GM21825 (cell line): ENCODE measurements around the gene MYOM1.

ENCODE experiments used
- ATAC-seq: cut with Tn5 transposase; IDR thresholded peaks from one replicate; pipeline ENCODE4 v1.9.1; 2021; ENCODE audit warnings: mild to moderate bottlenecking, moderate library complexity; ENCODE audit not compliant: unreplicated experiment

Gene MYOM1

GRCh38 chr18:3250237-3251107 is 30.7 kb upstream of the MYOM1 start:
- no peak for ATAC-seq

GRCh38 chr18:3248658-3249359 is 29.0 kb upstream of the MYOM1 start:
- no peak for ATAC-seq

GRCh38 chr18:3248062-3248657 is 28.4 kb upstream of the MYOM1 start:
- ATAC-seq, result no peak

- peak; percentile 79 for ATAC-seq
These were observed 27.7 kb upstream of the MYOM1 start, which contains the start of gene MYL12A for GRCh38 chr18:3247240-3248061. TSS of gene MYL12A (plus strand) at chr18:3247801. CDS start at chr18:3253248, 5,447 bp downstream.

- no peak for ATAC-seq
These were observed 27.0 kb upstream of the MYOM1 start for GRCh38 chr18:3246635-3247239.

GRCh38 chr18:3245853-3246634 is 26.3 kb upstream of the MYOM1 start:
- peak; percentile 46 for ATAC-seq

- no peak for ATAC-seq
These were observed 25.4 kb upstream of the MYOM1 start for GRCh38 chr18:3245185-3245564.

GRCh38 chr18:3238742-3239141 is 19.0 kb upstream of the MYOM1 start:
- no peak for ATAC-seq

GRCh38 chr18:3236470-3236869 is 16.7 kb upstream of the MYOM1 start:
- ATAC-seq, result no peak

GRCh38 chr18:3235846-3236245 is 16.1 kb upstream of the MYOM1 start:
- no peak for ATAC-seq

GRCh38 chr18:3234457-3234856 is 14.7 kb upstream of the MYOM1 start:
- ATAC-seq, result no peak

- ATAC-seq, result no peak
These were observed 13.8 kb upstream of the MYOM1 start for GRCh38 chr18:3233433-3234168.

- no peak for ATAC-seq
These were observed 13.2 kb upstream of the MYOM1 start for GRCh38 chr18:3233004-3233403.

GRCh38 chr18:3230401-3231334 is 10.9 kb upstream of the MYOM1 start:
- no peak for ATAC-seq

- ATAC-seq, result no peak
These were observed 6.3 kb upstream of the MYOM1 start for GRCh38 chr18:3226048-3226447.

GRCh38 chr18:3225588-3225987 is 5.8 kb upstream of the MYOM1 start:
- ATAC-seq, result no peak

- no peak for ATAC-seq
These were observed 4.5 kb upstream of the MYOM1 start for GRCh38 chr18:3224223-3224622.

- ATAC-seq, result no peak
These were observed 3.6 kb upstream of the MYOM1 start for GRCh38 chr18:3223356-3223755.
